Measurements from ENCODE around the gene CRTC3.
"Not testable (repeated sequence)": the region's sequence is repeated elsewhere in the genome, so short reads cannot be mapped to it uniquely, and the experiment has no call there.

Gene CRTC3

DNA sequence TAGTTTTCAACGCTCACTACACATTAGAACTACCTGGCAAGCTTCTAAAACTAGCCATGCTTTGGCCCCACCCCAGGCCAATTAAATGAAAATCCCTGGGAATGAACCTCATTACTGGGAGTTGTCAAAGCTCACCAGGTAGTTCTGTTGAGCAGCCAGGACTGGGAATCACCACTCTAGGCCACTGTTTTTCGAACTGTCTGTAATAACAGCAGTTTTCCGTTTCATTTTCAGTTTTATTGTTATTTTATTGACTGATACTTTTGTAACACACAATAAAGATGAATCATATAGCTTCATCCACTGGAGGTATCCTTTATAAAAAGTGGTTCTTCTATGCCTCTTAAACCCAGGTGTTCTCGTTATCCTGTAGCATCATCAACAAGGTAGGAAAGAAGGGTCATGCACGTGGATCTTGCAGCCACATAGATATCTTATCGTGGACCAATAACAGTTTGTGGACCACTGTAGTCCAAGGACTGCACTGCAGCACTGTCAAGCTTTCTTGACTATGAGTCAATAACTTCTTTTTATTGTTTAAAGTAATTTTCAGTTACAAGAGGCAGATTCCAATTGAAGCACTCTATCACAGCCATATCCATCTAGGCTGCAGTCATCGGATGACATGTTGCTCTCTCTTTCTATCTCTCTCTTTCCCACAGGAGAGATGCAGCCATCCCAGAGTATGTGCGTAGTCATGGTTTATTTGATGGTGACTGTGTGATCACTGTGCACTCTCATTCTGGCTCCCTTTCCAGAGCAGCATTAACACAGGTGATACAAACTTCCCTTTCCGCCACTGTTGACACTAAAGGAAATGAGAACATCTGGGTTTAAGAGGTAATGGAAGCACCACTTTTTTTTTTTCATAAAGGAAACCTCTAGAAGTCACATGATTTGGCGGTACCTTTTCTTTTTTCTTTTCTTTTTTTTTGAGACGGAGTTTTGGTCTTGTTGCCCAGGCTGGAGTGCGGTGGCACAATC is 148.4 kb downstream of the CRTC3 start:
- no peak for DNase-seq (ENCODE audit: low read depth)

DNA sequence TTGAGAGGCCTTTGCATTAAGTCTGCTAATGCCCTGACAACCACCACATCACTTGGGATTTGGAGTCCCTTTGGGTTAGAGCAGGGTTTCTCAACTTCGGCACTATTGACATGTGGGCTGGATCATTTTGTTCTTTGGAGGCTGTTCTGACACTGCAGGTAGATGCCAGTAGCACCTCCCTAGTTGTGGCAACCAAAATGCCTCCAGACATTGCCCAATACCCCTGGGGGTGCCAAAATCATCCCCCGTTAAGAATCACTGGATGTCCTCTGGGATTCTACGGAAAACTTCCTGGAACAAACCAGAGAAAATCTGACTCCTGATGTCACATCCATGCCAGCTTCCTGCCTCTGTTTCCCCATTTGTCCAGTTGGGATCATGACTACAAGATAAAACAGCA is 150.2 kb downstream of the CRTC3 start:
- DNase-seq (ENCODE audit: low read depth) = no peak

DNA sequence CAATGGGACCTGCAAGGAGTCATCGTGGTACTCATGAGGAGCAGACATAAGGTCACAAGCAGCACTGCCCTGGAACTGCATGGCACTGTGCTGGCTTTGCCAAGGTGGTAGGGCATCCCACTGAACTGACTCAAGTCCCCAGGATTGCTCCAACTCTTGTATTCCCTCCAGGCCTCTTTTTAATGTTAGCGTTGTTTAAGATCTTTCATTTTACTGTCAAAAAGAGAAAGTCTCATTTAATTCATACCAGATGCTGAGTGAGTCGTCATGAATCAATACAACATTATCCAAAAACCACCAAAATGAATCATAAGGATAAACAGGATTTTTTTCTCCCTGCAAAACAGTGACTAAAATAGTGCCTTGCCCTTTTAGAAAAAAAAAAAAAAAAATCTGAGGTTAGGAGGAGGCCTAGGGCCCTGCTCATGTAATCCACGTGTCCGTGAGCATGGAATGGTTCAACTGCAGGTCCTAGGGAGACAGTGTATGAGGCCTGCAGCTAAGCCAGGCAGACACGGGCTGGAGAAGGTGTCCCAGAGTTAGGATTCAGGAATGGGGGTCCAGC is 150.7 kb downstream of the CRTC3 start:
- DNase-seq (ENCODE audit: low read depth) = peak; percentile 74

DNA sequence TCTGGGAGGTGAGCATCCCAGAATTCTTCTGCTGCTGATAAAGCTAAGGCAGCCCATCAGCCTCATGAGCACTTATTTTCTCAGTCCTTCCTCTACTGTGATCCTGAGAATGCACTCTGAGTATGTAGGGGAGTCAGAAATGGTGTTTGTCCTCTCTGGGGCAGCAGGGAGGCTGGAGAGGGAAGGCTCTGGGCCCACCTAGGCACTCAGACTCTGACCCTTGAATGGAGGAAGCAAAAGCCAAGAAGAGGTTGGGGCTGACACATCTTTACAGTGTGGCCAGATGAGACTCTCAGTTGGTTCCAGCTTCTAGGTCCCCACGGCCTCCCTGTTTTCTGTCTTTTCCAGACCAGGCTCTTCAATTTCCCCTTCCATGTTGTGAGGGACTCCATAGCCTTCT is 151.3 kb downstream of the CRTC3 start:
- DNase-seq (ENCODE audit: low read depth) = no peak

DNA sequence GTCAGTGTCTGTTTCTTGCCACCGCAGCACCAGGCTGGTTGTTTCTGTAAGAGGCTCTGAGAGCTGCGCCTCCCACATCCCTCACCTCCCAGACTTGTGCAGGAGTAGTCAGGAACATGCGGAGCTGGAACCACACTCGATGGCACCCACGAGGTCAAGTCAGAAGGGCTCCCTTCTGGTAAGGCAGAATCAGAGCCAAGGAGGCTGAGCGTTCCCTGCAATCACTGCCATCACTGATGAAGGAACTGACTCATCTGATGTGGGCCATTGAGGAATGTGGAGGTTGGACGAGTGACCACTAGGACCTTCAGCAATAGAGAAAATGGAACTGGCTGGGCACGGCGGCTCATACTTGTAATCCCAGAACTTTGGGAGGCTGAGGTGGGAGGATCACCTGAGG is 151.8 kb downstream of the CRTC3 start:
- peak; percentile 74 for DNase-seq (ENCODE audit: low read depth)

DNA sequence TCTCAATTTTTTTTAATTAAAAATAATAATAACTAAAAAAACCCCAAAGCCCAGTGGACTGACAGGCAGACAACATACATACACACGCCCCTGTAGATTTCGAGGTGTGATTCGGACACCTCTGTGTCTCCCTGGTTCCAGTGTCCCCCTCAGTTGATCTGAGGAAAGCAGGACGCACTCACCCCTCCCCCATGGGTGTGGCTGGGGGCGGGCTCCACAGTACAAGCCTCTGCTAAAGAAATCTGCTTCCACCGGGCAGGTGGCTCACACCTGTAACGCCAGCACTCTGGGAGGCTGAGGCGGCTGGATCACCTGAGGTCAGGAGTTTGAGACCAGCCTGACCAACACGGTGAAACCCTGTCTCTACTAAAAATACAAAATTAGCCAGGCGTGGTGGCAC is 153.6 kb downstream of the CRTC3 start:
- no peak for DNase-seq (ENCODE audit: low read depth)

DNA sequence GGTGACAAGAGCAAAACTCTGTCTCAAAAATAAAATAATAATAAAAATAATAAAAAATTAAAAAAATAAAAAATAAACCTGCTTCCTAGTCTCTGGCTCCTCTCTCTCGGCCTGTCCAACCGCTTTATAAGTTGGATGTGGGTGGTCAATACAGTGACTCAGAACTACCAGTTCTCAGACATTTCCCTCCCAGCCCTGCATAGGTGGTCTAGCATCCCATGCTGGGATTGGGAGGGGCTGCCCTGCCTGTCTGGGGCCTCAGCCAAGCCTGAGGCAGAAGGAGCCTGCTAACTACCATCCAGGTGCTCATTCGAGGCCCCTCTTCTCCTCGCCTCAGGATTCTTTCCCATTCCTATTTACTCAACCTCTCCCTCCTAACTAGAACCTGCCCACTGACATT is 154.2 kb downstream of the CRTC3 start:
- no peak for DNase-seq (ENCODE audit: low read depth)

DNA sequence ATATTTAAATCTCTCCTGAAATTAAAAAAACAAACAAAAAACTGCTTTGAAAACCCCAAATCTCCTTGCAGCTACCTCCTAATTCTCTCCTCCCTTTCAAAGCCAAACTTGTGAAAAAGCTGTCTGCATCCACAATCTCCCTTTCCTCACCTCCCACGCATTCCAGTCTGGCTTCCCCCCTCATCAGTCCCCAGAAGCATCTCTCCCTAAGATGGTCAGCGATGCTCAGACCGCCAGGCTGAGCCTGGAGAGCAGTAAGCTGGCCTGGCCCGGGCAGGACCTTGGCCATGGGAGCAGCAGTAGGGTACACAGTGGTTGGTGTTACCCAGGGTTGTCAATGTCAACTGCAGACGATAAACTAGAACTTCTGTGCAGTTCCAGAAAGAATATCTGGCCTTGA is 154.6 kb downstream of the CRTC3 start:
- no peak for DNase-seq (ENCODE audit: low read depth)

DNA sequence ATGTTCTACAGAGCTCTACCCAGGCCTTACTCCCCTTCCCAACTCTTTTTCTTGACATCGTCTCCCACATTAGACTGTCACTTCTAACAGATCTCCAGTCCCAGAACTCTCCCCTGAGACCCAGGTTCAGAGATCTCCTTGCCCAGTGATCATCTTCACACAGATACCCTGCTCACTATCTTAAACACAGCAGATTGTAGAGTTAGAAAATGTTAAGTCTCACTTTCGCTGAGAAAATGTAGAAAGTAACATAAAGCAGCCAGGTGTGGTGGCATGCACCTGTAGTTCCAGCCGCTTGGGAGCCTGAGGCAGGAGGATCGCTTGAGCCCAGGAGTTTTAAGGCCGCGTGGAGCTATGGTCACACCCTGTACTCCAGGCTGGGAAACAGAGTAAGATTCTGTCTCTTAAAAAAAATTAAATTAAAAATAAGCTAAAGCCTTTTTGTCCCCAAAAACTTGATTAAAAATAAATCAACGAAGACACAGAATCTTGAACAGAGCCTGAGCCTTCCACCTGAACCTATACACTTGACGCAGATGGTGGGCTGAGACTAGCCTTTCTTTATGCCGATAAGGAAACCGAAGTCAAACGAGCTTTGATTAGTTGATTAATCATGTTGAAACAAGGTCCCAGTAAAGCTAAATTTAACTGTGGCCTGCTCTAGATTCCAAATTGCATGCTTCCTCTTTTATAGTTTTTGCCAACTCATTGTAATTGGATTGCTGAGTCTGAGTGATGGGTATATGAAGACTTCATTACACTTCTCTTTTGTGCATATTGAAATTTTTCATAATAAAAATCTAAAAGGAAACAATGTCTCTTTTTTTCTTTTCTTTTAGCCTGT is 156.1 kb downstream of the CRTC3 start:
- no peak for DNase-seq (ENCODE audit: low read depth)

DNA sequence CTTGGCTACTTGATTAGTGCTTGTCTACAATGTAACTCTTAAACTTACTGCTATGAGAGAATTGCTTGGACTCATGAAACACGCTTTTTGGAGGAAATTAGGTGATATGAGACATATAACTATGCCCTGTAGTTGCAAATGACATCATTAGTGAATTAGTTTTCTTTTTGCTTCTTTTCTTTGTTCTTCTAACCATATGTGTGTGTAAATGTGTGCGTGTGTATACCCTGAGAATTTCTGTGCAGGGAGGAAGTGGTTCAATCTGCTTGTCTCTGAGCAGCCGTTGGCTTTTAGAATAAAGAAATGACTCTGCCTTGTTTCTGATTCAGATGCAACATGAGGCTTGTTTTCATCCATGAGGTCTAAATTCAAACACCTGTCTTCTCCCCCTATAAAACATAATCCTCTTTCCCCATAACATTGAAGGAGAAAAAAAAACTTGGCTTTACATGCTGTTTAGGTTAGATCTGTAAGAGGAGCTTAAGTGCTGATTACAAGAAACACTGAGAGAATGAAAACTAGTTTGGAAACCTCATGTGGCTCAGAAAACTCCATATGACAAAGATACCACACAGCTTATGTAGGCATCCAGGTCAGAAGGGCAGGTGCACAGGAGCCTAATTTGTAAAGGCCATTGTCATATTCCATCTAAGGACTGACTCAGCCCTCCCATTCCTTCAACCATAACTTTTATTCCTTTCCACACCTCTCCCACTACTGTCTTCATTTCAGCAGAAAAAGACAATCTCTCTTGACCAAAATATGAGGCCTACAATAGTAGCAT is 156.9 kb downstream of the CRTC3 start:
- DNase-seq (ENCODE audit: low read depth) = no peak

DNA sequence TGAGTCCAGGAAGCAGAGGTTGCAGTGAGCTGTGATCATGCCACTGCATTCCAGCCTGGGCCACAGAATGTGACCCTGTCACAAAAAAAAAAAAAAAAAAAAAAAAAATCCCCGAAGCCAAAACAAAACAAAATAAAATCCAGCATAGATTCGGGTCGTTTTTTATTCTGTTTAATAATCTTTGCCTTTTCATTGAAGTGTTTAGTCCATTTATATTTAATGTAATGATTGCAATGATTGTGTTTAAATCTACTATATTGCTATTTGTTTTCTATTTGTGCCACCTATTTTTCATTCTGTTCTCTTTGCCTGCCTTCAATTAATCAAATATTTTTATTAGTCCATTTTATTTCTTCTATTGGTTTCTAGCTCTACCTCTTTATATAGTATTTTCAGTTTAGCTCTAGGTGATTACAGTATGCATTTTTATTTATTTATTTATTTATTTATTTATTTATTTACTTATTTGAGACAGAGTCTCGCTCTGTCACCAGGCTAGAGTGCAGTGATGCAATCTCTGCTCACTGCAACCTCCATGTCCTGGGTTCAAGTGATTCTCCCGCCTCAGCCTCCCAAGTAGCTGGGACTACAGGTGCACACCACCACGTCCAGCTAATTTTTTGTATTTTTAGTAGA is 159.7 kb downstream of the CRTC3 start:
- not testable (repeated sequence) for DNase-seq (ENCODE audit: low read depth)

DNA sequence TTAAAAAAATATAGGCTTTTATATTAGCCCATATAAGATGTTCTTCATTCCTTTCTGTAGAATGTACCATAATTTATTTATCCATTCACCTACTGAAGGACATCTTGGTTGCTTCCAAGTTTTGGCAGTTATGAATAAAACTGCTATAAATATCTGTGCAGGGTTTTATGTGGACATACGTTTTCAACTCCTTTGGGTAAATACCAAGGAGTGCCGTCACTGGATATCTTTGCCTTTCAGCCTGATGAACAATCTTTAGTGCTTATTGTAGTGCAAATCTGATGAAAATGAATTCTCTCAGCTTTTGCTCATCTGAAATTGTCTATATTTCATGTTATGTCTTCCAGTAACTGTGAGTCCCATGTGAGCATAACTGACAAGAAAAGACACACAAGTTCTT is 160.9 kb downstream of the CRTC3 start:
- no peak for DNase-seq (ENCODE audit: low read depth)

DNA sequence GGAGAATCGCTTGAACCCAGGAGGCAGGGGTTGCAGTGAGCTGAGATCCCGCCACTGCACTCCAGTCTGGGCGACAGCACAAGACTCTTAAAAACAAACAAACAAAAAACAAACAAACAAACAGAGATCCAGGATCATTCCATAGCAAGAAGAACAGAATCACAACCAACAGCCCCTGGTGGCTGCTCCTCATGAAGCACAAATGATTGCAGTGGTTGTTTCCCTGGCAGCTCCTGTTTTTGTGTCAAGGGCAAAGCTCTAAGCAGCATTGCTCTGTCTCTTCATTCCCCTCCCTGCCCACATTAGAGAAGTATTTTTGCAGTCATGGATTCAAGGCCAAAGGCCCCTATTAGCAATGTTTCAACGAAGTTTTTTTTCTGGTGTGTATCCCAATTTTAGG is 161.6 kb downstream of the CRTC3 start:
- no peak for DNase-seq (ENCODE audit: low read depth)

DNA sequence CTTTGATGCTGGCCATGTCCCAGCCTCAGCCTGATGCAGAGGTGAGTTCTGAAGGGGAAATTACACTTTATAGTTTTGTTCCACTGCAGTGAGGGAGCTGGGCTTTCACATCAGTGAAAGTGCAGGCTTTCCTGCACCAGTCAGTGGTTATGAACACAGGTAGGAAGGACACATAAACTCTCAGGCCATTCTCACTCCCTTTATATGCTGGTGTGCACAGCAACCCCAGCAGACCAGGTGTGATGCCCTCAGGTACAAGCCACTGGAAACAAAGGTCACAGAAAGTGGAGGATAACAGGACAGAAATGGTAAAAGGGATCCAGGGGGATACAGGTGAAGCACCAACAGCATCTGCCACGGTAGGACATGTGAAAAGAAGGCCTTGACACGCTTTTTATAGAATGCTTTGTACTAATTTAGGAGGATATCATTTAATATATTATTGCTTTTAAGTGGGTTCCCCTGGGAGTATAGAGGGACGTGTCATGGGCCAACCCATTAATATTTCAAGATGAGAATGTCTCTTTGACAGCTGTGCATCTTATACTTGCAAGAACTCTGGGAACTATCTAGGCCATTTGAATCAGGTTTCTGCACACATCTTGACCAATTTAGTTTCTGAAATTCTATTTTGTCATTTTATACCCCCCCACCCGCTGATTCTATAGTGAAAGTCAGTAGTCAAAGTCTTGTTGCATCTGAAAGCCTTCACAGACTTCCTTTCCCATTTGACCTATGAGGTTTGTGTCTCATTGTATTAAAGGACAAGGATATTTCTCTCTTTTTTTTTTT is 162.5 kb downstream of the CRTC3 start:
- DNase-seq (ENCODE audit: low read depth) = no peak

Measured in non-pigmented ciliary epithelial cell (primary cell).